HG02571 (cell line): Measurements from ENCODE around the gene SYT14.
"Not testable (repeated sequence)": the region's sequence is repeated elsewhere in the genome, so short reads cannot be mapped to it uniquely, and the experiment has no call there.

Source experiments
- ATAC-seq: cut with Tn5 transposase; IDR thresholded peaks from one replicate; pipeline ENCODE4 v1.9.1; 2021; ENCODE audit warnings: mild to moderate bottlenecking, moderate library complexity; ENCODE audit not compliant: unreplicated experiment

Gene SYT14

DNA sequence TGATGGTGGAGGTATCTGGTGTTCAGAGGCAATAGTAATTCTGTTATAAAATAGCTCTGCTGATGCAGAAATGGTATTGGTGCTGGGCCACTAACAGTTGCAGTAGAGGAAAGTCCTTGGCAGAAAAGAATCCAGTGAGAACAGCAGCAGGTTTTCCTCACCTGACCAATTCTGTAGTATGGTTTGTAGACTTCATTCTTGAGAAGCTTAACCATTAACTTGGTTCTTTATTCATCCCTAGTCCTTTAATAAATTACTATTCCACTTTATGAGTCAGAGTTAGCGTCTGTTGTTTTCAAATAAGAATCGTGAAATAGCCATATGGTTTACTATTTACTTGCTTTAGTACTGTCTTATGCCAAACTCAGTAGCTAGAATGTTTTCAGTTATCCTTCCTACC, 166.1 kb downstream of the SYT14 start:
- no peak for ATAC-seq

DNA sequence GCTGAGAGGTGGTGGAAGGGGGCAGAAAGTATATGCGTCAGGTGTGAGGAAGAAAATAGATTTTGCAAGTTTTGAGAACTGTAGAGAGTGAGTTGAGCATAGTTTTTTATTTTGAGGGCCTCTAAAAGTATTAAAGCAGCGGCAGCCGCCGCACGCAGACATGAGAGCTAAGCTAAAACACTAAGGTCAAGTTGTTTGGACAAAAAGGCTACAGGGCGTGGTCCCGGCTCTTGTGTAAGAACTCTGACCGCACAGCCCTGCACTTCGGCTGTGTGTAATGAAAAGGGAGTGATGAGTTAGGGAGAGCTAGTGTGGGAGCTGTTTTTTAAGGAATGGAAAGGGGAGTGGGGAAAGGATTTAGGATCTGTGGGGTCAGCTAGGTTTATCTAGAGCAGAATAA, 174.9 kb downstream of the SYT14 start:
- not testable (repeated sequence) for ATAC-seq

DNA sequence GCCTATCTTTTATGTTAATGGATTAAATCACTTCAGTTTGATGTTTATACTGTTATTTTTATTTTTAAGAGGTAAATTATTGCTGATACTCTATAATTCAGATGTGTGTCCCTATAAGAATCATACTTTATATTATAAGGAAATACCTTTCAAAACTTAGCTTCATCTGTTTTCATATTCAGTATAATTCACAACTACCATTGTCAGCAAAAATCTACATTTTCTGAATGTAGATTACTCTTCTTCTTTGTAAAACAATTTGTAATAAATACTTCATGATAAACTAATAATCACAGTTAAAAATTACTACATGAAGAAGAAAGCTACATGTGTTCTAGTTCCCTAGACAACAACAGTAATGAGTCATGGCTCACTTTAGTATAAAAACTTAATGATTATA, 179.2 kb downstream of the SYT14 start:
- no peak for ATAC-seq

DNA sequence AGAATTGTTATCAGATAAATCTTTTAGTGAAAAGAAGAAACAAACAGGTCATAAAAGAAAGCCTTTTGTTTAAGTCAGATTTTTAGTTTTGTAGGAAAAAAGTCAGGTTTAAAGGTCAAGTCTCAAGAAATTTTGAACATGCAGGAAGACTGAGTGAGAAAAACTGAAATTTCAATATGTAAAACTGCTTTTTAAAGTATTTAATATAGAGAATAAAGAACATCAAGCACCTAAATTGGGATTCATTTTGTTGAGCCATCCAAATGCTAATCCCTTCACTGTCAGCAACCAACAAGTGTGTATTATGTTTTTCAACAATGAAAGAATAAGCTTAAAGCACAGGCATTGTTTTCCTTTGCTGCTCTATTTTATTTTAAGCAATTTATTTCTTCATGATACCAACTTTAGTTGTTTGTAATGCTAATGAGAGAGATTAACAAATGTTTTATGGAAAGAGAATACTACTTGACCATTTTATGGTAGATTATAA, 179.7 kb downstream of the SYT14 start:
- ATAC-seq, result no peak

DNA sequence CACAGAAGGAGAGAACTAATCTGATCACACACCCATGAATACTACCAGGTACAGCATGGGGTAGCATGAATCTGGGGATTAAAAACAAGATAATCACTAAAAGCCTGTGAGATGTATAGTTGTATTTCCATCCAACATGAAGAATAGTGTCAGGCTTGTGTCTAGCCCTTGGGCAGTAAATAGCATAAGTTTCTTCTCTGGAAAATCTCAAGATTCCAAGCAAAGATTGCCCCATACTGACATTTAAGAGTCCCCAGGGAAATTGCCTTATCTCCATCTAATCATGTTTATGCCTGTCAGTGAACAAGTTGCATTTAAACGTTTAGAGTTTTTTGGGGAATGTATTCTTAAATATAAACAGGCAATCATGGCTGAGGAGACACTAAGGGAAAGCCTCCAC, 185.4 kb downstream of the SYT14 start:
- ATAC-seq, result no peak

DNA sequence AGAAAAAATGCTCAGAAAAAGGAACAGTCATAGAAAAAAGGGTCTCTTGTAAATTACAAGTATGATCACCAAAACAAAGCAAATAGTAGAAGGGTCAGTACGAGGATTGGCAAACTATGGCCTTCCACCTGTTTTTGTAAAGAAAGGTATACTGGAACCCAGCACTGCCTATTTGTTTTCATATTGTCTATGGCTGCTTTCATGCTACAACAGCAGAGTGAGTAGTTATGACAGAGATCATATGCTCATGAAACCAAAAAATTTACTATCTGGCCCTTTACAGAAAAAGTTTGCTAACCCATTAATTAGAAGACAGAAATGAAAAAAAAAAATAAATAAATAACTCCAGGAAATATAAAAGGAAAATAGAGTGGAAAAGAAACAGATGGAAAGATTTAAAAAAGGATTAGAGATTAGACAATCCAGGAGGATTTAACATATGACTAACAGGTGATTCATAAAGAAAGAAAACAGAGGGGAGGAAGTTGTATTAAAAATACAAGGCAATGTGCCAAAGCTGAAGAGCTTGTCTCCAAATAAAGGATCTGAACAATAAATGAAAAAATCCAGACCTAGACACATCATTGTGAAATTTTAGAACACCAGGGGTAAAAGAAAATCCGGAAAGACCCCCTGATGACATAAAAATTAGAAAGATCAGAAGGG, 186.0 kb downstream of the SYT14 start:
- ATAC-seq, result no peak

DNA sequence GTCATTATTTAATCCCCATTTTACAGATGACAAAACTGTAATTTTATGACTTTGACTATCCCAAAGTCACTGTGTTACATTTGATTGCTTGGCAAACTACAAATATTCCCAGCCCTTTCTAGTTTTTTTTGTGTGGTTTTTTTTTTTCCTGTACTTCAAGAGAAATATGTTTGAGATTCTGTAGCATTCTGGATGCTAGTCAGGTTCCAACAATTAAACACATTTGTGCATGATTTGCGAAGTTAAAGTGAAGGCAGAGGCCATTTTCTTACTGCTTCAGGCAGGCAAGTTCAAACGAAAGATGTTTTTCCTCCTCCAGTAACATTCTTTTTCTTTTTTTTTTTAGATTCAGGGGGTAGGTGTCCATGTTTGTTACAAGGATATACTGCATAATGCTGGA, 186.7 kb downstream of the SYT14 start:
- no peak for ATAC-seq

DNA sequence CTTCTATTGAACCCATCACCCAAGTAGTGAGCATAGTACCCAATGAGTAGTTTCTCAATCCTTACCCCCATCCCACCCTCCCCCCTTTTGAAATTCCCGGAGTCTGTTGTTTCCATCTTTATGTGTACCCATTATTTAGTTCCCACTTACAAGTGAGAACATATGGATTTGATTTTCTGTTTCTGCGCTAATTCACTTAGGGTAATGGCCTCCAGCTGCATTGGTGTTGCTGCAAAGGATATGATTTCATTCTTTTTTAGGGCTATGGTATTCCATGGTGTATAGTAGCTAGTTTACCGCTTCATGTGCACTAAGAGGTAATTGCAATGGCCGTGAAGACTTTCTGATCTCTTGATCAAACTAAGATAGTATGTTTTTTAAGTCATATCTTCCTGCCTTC, 187.1 kb downstream of the SYT14 start:
- no peak for ATAC-seq

DNA sequence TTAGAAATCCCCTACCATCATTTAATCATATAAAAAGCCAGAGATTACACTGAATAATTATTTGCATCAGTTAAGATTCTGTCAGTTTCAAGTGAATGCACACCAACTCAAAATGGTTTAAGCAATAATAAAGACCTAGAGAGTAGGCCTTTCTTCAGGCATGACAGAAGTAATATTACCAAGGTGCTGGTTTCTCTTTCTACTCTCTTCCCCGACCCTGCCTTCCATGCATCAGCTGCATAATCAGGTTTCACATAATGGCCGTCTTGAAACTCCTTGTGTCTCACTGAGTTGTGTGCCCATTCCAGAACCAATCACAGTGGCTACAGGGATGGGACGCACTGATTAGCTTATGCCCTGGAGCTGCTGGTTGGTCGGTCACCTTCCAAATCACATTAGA, 191.1 kb downstream of the SYT14 start:
- no peak for ATAC-seq

DNA sequence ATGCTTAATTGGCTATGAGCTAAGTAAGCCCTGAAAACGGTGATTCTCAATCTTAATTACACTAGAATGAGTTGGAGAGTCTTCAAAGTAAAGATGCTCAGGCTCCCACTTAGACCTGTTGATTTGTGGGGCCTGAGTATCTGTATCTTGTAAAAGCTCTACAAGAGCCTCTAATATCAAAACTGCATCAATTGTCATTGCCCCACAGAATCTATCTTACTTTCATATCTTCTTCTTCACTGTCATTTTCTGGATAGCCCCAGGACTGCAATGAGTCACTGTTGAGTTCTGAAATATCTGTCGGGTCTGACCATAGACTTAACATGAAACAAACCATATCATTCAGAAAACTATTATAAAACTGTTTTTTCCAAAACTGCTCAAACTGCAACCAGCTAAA, 191.7 kb downstream of the SYT14 start:
- peak; percentile 59 for ATAC-seq

DNA sequence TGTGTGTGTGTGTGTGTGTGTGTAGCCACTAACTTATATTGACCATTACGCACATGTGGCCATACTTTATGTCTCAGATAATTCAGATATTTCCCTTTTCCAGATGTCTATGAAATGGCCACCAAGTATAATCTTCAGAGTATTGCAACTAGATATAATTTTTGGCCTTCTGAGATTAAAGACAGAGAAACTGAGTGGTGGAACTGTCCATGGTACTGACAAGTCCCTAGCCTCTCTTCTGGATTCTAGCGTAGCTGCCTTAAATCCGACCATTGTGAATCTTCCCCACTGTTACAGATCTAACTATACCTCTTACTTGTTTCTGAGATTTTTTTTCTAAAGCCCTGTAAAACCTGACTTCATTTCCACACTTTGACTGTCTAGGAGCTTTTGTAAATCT, 194.6 kb downstream of the SYT14 start:
- ATAC-seq, result no peak

DNA sequence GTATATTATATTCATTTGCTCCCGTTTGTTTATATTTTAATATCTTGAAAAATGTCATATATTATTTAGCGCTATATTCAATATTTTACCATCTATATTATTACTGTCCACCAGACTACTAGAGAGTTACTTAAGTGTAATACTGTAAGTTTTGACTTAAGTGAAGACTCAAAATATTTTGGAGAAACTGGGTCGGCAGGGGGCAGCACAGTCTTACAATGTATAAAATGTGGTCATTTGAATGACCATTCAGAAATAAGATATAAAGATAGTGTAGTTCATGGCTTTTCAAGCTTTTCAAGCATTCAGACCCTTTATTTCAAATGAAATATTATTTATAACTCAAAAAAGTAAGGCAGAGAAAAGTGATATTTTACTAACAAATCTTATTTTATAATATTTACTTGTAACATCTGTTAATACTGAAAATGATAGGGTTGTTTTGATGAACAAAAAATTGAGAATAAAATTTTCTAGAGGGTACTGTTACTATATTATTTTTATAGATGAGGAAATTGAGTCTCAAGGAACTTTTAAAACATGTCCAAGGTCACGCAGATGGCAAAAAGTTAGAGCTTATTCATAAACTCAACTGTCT, 205.5 kb downstream of the SYT14 start:
- ATAC-seq, result no peak

DNA sequence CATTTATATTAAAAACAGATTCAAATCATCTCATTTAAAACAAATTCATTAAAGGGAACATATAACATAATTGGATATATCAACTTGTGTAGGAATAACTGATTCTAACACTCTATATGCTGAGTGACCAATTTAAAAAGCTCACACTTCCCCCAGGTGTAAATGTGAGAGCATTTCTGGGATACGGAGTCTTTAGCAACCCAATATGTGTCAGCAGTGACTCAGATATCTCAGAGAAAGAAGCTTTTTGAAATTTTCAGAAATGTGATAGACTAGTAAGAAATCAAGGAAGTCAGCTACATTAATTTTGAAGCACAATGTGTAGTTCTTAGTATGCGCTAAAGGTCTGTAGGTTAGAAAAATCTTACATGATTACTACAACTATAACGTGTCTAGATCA, 206.7 kb downstream of the SYT14 start:
- ATAC-seq, result no peak

DNA sequence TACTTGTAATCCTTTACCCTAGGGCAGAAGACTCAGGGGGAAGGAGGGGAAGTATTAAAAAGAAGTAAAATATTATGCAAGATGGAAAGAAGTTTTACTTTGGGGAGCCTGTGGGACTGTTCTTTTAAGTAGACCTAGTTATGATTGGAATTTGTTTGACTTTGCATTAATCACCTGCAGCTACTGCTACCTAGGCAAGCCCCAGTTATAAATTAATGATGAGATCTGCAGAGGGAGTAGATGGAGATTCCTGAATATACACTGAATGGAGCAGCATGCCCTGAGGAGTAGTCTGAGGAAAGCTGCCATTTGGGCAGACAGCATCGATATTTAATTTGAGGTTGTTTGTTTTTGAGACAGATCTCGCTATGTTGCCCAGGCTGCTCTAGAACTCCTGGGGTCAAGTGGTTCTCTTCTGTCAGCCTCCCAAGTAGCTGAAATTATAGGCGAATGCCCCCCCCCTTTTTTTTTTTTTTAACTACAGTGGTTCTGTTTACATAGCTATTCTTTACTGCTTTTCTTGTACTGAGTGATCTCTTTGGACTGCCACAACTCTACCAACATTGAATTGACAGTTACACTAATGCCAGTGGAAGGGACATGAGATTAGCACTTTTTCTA, 213.1 kb downstream of the SYT14 start:
- no peak for ATAC-seq

DNA sequence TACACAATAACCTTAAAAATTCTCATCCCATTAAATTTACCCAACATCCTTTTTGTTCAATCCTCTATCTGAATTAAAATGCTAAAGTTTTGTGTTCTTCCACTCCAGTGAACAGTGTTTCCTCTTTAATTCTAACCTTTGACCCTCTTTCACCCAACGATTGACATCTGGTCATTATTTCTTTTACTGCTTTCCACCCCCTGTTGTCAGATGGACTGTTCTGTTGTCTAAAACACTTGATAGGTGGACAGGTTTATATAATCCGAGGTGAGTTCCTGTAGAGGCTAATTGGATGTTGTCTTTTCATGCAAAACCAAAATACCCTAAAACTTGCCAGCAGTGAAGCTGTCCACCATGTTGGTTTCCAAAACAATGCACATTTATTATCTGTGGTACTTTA, 221.2 kb downstream of the SYT14 start:
- no peak for ATAC-seq

DNA sequence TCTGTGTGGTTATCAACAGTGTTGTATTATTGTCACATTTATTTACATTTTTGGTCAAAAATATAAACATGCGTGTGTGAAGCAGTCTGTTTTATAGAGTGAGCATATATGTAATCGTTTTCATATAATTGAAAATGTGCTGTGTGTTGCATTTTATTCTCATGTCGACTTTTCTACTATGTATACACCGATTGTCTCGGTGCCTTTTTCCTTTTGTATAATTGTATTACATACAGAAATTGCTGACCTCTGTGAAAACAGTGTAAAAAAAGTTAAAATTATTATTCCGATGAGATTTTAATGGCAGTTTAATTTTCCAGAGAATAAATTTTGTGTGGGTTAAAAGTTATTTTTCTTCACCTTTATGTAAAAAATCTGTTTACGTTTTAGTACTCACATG, 232.2 kb downstream of the SYT14 start:
- ATAC-seq, result no peak

DNA sequence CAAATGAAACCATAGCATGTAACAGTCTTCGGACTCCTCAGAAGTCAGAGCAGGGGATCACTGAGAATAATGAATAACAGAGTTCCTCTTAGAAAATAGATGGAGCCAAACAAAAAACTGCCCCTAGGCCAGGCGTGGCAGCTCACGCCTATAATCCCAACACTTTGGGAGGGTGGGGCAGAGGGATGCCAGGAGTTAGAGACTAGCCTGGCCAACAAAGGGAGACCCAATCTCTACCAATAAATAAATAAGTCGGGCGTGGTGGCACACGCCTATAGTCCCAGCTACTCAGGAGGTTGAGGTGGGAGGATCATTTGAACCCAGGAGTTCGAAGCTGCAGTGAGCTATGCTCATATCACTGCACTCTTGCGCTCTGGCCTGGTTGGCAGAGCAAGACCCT, 236.1 kb downstream of the SYT14 start:
- no peak for ATAC-seq

DNA sequence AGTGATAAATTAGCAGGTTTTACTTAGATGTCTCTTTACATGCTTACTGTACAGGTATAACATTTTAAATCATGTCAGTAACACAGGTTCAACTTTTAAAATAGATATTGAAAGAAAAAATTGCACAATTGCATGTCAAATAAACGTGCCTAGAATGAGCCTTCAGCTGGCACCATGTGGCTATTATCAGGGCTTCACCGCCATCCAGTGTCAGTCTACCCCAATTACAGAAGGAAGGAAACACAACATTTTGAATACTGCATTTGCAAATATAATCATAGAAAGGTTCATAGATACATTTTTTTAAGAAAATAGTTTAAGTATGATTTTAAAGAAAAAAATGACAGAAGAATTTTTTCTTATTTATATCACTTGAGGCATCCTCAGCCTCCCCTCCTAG, 247.0 kb downstream of the SYT14 start:
- no peak for ATAC-seq

DNA sequence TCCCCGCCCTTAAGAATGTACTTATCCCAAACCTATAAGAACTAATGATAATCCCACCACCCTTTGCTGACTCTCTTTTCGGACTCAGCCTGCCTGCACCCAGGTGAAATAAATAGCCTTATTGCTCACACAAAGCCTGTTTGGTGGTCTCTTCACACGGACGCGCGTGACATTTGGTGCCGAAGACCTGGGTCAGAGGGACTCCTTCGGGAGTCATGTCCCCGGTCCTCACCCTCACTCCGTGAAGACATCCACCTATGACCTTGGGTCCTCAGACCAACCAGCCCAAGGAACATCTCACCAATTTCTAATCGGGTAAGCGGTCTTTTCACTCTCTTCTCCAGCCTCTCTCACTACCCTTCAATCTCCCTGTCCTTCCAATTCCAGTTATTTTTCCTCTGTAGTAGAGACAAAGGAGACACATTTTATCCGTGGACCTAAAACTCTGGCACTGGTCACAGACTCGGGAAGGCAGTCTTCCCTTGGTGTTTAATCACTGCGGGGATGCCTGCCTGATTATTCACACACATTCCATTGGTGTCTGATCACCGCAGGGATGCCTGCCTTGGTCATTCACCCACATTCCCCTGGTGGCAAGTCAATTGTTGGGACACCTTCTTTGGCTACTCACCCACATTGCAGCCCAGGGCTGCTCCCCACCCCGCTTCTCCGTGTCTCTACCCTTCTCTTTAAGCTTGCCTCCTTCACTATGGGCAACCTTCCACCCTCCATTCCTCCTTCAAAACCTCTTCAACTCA, 250.0 kb downstream of the SYT14 start:
- not testable (repeated sequence) for ATAC-seq

DNA sequence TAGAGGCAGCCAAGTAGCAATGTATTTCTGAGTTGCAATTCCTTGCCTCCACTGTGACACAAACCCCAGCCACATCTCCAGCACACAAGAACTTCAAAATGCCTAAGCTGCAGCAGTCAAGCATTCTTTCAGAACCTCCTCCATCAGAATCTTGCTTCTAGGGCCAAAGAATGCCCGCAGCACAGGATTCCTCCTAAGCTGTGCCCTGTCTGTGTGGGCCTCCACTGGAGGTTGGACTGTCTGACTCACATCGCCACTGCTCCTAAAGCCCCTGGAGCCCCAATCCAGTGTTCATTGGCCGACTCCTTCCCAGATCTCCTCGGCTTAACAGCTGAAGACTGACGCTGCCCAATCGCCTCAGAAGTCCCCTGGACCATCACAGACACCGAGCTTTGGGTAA, 251.4 kb downstream of the SYT14 start:
- no peak for ATAC-seq

DNA sequence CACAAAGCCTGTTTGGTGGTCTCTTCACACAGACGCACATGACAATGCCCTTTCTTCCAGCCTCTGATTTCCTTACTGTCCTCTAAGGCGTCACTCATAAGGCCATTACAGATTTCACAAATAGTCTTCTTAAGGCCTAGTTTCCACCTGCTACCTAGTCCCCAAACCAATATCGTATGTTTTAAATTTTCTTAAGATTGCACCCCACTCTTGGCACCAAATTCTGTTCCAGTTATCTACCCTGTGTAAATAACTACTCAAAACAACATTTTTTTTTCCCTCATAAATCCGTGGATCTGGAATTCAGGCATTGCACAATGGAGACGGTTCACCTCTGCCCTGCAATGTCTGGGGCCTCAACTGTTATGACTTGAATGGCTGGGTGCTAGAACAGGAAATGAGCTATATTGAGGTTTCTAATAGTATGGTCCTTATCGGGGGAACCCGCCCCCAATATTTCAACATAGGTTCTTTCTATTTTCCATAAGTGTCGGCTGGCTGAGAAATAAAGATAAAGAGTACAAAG, 257.7 kb downstream of the SYT14 start:
- no peak for ATAC-seq
